HepG2 (cell line): ENCODE data around the gene SH3PXD2A. TPM values are rescaled to one million over a fixed set of nuclear protein-coding genes. Genes with fewer than 3 reads are reported as not detected.
A peak's percentile ranks its signal among the peaks of the same experiment; 100 is the strongest.

ENCODE experiments used
- ATAC-seq: fragments of 200-7000 bp; cut with Tn5 transposase; 3 replicates; pipeline ENCODE4 v1.9.1; 2020; ENCODE audit warnings: mild to moderate bottlenecking, moderate library complexity
- BruUV-seq: library from RNA; stranded (reverse); fragments of 400-500 nt; replicated peaks from 2 replicates; lab custom pipeline; 2021; lab: Mats Ljungman, UMichigan
- CTCF ChIA-PET: fragments of 300-600 bp; formaldehyde crosslinking; extraction: SDS; loops from one replicate; lab custom pipeline; 2021; ENCODE audit warnings: low total read pairs, inconsistent platforms, low intra/inter-chr PET ratio; lab: Yijun Ruan, JAX
- POLR2A ChIA-PET: fragments of 350-600 bp; sonication (Branson Sonifier 250); formaldehyde crosslinking; loops from one replicate; lab custom pipeline; 2020; ENCODE audit warnings: antibody characterized with exemption, inconsistent platforms; lab: Yijun Ruan, JAX
- DNase-seq: peaks from one replicate; pipeline ENCODE4 v3.0.0-alpha.2; 2015; ENCODE audit warnings: low spot score
- FAIRE-seq: peaks from 3 replicates; lab custom pipeline; 2011; peaks lifted over from hg19 to GRCh38; lab: Jason Lieb, UNC
- H2AFZ ChIP-seq: one replicate; pipeline ENCODE4 v1.6.1; 2011; ENCODE audit warnings: low read length, inconsistent platforms
- H3K27ac ChIP-seq: fragments of 300-600 bp; 3 replicates; pipeline ENCODE4 v1.8.0; 2011; ENCODE audit warnings: mixed run types, mild to moderate bottlenecking, mixed read lengths, low read length, inconsistent platforms; ENCODE audit not compliant: insufficient read depth; ENCODE audit errors: extremely low read length
- H3K27me3 ChIP-seq, 2 experiments: fragments of 200-600 bp in 1 of 2; 2 replicates in 1 of 2; 3 replicates in 1 of 2; pipeline versions ENCODE4 v1.6.0 to v1.8.0; 2011; ENCODE audit warnings: low read length in 2 of 2, mild to moderate bottlenecking in 2 of 2, moderate library complexity in 2 of 2, inconsistent platforms in 1 of 2; ENCODE audit not compliant: insufficient read depth in 2 of 2, control insufficient read depth in 1 of 2
- H3K36me3 ChIP-seq, 2 experiments: fragments of 200-600 bp in 1 of 2; replicated peaks in 1 of 2; 2 replicates in 1 of 2; 3 replicates in 1 of 2; pipeline versions ENCODE4 v1.5.1 to v1.8.0; 2011; ENCODE audit warnings: low read length in 2 of 2, inconsistent platforms in 1 of 2; ENCODE audit not compliant: insufficient read depth in 2 of 2, control insufficient read depth in 1 of 2
- H3K4me1 ChIP-seq: 2 replicates; pipeline ENCODE4 v1.5.1; 2012; ENCODE audit warnings: low read length, inconsistent platforms; ENCODE audit not compliant: insufficient read depth
- H3K4me2 ChIP-seq: 2 replicates; pipeline ENCODE4 v1.6.0; 2011; ENCODE audit warnings: low read depth, low read length, inconsistent platforms
- H3K4me3 ChIP-seq, 3 experiments: fragments of 200-600 bp in 1 of 3; sonication (generic), shearing (Covaris generic) in 1 of 3; replicated peaks in 1 of 3; 2 replicates each; pipeline ENCODE4 v1.5.1; 2011 to 2016; ENCODE audit warnings: low read length in 3 of 3, inconsistent platforms in 2 of 3, low read depth in 2 of 3, mild to moderate bottlenecking in 2 of 3, control low read depth in 1 of 3, mixed read lengths in 1 of 3; ENCODE audit not compliant: insufficient read depth in 1 of 3
- H3K79me2 ChIP-seq: one replicate; pipeline ENCODE4 v1.6.1; 2011; ENCODE audit warnings: low read length, inconsistent platforms; ENCODE audit not compliant: insufficient read depth
- H3K9ac ChIP-seq: 2 replicates; pipeline ENCODE4 v1.6.0; 2011; ENCODE audit warnings: mild to moderate bottlenecking, low read depth, low read length, inconsistent platforms; ENCODE audit not compliant: insufficient read depth
- H3K9me3 ChIP-seq: 2 replicates; pipeline ENCODE4 v1.5.1; 2012; ENCODE audit warnings: mild to moderate bottlenecking, low read length
- H4K20me1 ChIP-seq: 2 replicates; pipeline ENCODE4 v1.6.0; 2011; ENCODE audit warnings: inconsistent platforms, mild to moderate bottlenecking, low read length, moderate library complexity; ENCODE audit not compliant: insufficient read depth
- CREB1 ChIP-seq, 2 experiments: fragments of 450-650 bp in 1 of 2; IDR thresholded peaks; 2 replicates each; pipeline ENCODE4 v1.6.1; 2016 to 2017; ENCODE audit warnings: control low read depth in 1 of 2, mild to moderate bottlenecking in 1 of 2, missing compliant biosample characterization in 1 of 2, missing genetic modification characterization in 1 of 2
- ESRRA ChIP-seq: sonication (generic); formaldehyde crosslinking; IDR thresholded peaks from 2 replicates; pipeline ENCODE4 v1.5.1; 2020; ENCODE audit warnings: mild to moderate bottlenecking, low read depth, missing genetic modification reagents
- GLI4 ChIP-seq: sonication (generic); formaldehyde crosslinking; IDR thresholded peaks from 2 replicates; pipeline ENCODE4 v1.5.1; 2020; ENCODE audit warnings: missing genetic modification reagents, mild to moderate bottlenecking, moderate library complexity, borderline replicate concordance
- KLF6 ChIP-seq: IDR thresholded peaks from 2 replicates; pipeline ENCODE4 v1.8.0; 2016; ENCODE audit warnings: missing biosample characterization, missing genetic modification reagents
- MAX ChIP-seq: IDR thresholded peaks from 2 replicates; pipeline ENCODE4 v1.6.1; 2012; ENCODE audit warnings: inconsistent platforms
- NCOR1 ChIP-seq: fragments of 200-600 bp; sonication (generic); IDR thresholded peaks from 2 replicates; pipeline ENCODE4 v1.7.0; 2017; ENCODE audit warnings: antibody characterized with exemption, low read length, borderline replicate concordance
- NFE2L1 ChIP-seq: sonication (generic); formaldehyde crosslinking; IDR thresholded peaks from 2 replicates; pipeline ENCODE4 v1.4.0; 2020; ENCODE audit warnings: missing genetic modification reagents, mild to moderate bottlenecking, borderline replicate concordance
- NR2F6 ChIP-seq, 2 experiments: IDR thresholded peaks; 2 replicates each; pipeline ENCODE4 v1.6.1; 2016; ENCODE audit warnings: antibody characterized with exemption in 1 of 2, mild to moderate bottlenecking in 1 of 2
- PRDM4 ChIP-seq: sonication (generic); formaldehyde crosslinking; IDR thresholded peaks from 2 replicates; pipeline ENCODE4 v1.9.0; 2021; ENCODE audit warnings: missing genetic modification reagents, borderline replicate concordance
- ZNF512B ChIP-seq: sonication (generic); formaldehyde crosslinking; IDR thresholded peaks from 2 replicates; pipeline ENCODE4 v1.5.1; 2020; ENCODE audit warnings: missing genetic modification reagents, mild to moderate bottlenecking, borderline replicate concordance
- ZNF609 ChIP-seq: sonication (generic); formaldehyde crosslinking; IDR thresholded peaks from 2 replicates; pipeline ENCODE4 v1.4.0; 2020; ENCODE audit warnings: mild to moderate bottlenecking, missing genetic modification reagents, borderline replicate concordance
- ZNF772 ChIP-seq: sonication (generic); formaldehyde crosslinking; IDR thresholded peaks from 2 replicates; pipeline ENCODE4 v1.5.0; 2020; ENCODE audit warnings: mild to moderate bottlenecking, missing genetic modification reagents
- WGBS: methylation state at CpG from one replicate; pipeline ENCODE4 v1.1.6; 2017; ENCODE audit warnings: low lambda C conversion rate; 5-methylcytosine and 5-hydroxymethylcytosine counted together
- in situ Hi-C: cut with HindIII; loops from 2 replicates; pipeline ENCODE4 v1.10.0; 2017; ENCODE audit warnings: low pct_unique_long_range_greater_than_20kb; ENCODE audit not compliant: extremely low pct_ligation_motif_present
- intact Hi-C: fragments of 100-400 bp; cut with micrococcal nuclease; formaldehyde crosslinking; loops from one replicate; pipeline ENCODE4 v1.10.0; 2022; ENCODE audit not compliant: unreplicated experiment
- polyA plus RNA-seq, 8 experiments: library from polyadenylated mRNA; depleted of rRNA in 3 of 8; stranded (reverse) in 7 of 8; unstranded in 1 of 8; fragments of >200 nt; fragmentation: Illumina TruSeq in 4 of 8; extraction: Trizol in 4 of 8; gene quantifications; 2 replicates each; pipeline versions ENCODE4 v1.2.1 to v1.2.3, GENCODE V29; 2011 to 2016; ENCODE audit warnings: low read depth in 4 of 8, missing spikeins in 1 of 8, mixed read lengths in 1 of 8; ENCODE audit not compliant: insufficient read depth in 1 of 8
- total RNA-seq, 5 experiments: library from RNA; depleted of rRNA; stranded (reverse); fragments of >200 nt; fragmentation: Illumina TruSeq; extraction: Trizol; gene quantifications; 2 replicates each; pipeline ENCODE4 v1.2.3, GENCODE V29; 2016; ENCODE audit warnings: low read depth in 1 of 5

Gene SH3PXD2A
- total and polyA plus RNA-seq, 2 of the 13 experiments (the other 11 are each of a cell fraction or from before 2014, with no cell fraction given): 11.1 to 11.3 TPM

- Histone ChIP-seq H3K36me3 (no peaks in the 10 kb centered on the region), H3K4me3 (0 out of 6 replicates have a peak overlapping the region, but pooled peaks of 1 of the 3 experiments have one; percentile 4), H4K20me1 (no peaks in the 10 kb centered on the region), H3K79me2 (no peaks in the 10 kb centered on the region), H3K9me3 (no peaks in the 10 kb centered on the region), H3K9ac (no peak overlapping the region), H3K27ac (no peak overlapping the region), H3K27me3 (peaks cover 4 to 66% of the 10 kb centered on the region in 2 experiments), H3K4me2 (peak overlapping the region; percentile 37), H2AFZ (no peak overlapping the region), H3K4me1 (peaks cover 75% of the 10 kb centered on the region)
- ChIA-PET POLR2A (no interaction called here), CTCF (no interaction called here)
- in situ Hi-C loops: loop anchor here (5.0 kb wide), 1 partner anchor 65 kb away; no protein-coding TSS in a partner anchor
- FAIRE-seq (peak; percentile 79), DNase-seq (peak; percentile 63), ATAC-seq (peak; percentile 61)
- intact Hi-C loops: loop anchor here (5.0 kb wide), 1 partner anchor 65 kb away; no protein-coding TSS in a partner anchor
- BruUV-seq: no TSS peak
- WGBS: 6% methylated on average over 1 of the region's 2 CpGs
- TF ChIP-seq ZNF609 (CRISPR knock-in tag) (peak; percentile 90; the same call in 1 of the 2 replicates), ZNF772 (CRISPR knock-in tag) (peak; percentile 35; the same call in 1 of the 2 replicates), KLF6 (CRISPR knock-in tag) (no peak), ESRRA (CRISPR knock-in tag) (no peak), PRDM4 (no peak), GLI4 (CRISPR knock-in tag) (no peak), NFE2L1 (CRISPR knock-in tag) (no peak), MAX (peak; percentile 57), NR2F6 (IDR thresholded peaks at IDR 0.05) (peak; percentile 51; the same call in 1 of the 2 replicates), NR2F6 (CRISPR knock-in tag; IDR thresholded peaks at IDR 0.05) (peak; percentile 60; the same call in 1 of the 2 replicates), CREB1 (IDR thresholded peaks at IDR 0.05) (no peak), CREB1 (CRISPR knock-in tag; IDR thresholded peaks at IDR 0.05) (no peak), ZNF512B (CRISPR knock-in tag) (0 out of 2 replicates have a peak, but pooled peaks have one; percentile 62), NCOR1 (no peak)
These were observed 278.5 kb downstream of the SH3PXD2A start for GRCh38 chr10:103576862-103577261.
